GM18517 (cell line): ENCODE measurements around the gene ZNF500.

Experiments used
- ATAC-seq: cut with Tn5 transposase; IDR thresholded peaks from one replicate; pipeline ENCODE4 v1.9.1; 2021; ENCODE audit warnings: mild to moderate bottlenecking, moderate library complexity; ENCODE audit not compliant: unreplicated experiment

ZNF500 gene

GRCh38 chr16:4766875-4767628, at the start of gene ZNF500:
Gene ZNF500, minus strand, starts transcription at chr16:4767162. Its CDS starts 1,184 bp downstream, at chr16:4765978.
- peak; percentile 83 for ATAC-seq

- ATAC-seq = no peak
Observed at GRCh38 chr16:4814542-4815173, 47.7 kb upstream of the ZNF500 start.

- ATAC-seq = no peak
Observed at GRCh38 chr16:4814046-4814445, 47.1 kb upstream of the ZNF500 start.

- ATAC-seq = no peak
Observed at GRCh38 chr16:4813251-4814003, 46.5 kb upstream of the ZNF500 start.

- no peak for ATAC-seq
Observed at GRCh38 chr16:4811773-4812172, 44.8 kb upstream of the ZNF500 start.

- no peak for ATAC-seq
Observed at GRCh38 chr16:4811242-4811641, 44.3 kb upstream of the ZNF500 start.

GRCh38 chr16:4806280-4806679, 39.3 kb upstream of the ZNF500 start:
- ATAC-seq = no peak

GRCh38 chr16:4805231-4805630, 38.3 kb upstream of the ZNF500 start:
- no peak for ATAC-seq

GRCh38 chr16:4803898-4804762, 37.2 kb upstream of the ZNF500 start:
- no peak for ATAC-seq

GRCh38 chr16:4803401-4803844, 36.5 kb upstream of the ZNF500 start:
- no peak for ATAC-seq

GRCh38 chr16:4802659-4803287, 35.8 kb upstream of the ZNF500 start:
- ATAC-seq = peak; percentile 90

- peak; percentile 40 for ATAC-seq
Observed at GRCh38 chr16:4801962-4802658, 35.1 kb upstream of the ZNF500 start, which contains the start of gene ROGDI. Gene ROGDI, minus strand, starts transcription at chr16:4802633. Its CDS starts 62 bp downstream, at chr16:4802571.

GRCh38 chr16:4801051-4801961, 34.3 kb upstream of the ZNF500 start:
- ATAC-seq = no peak

- no peak for ATAC-seq
Observed at GRCh38 chr16:4800290-4801041, 33.5 kb upstream of the ZNF500 start.

GRCh38 chr16:4799171-4799855, 32.4 kb upstream of the ZNF500 start:
- ATAC-seq = no peak

- no peak for ATAC-seq
Observed at GRCh38 chr16:4798456-4798855, 31.5 kb upstream of the ZNF500 start.

GRCh38 chr16:4797805-4798252, 30.9 kb upstream of the ZNF500 start:
- no peak for ATAC-seq
